ENCODE data around the gene ACBD3.

ACBD3 gene

DNA sequence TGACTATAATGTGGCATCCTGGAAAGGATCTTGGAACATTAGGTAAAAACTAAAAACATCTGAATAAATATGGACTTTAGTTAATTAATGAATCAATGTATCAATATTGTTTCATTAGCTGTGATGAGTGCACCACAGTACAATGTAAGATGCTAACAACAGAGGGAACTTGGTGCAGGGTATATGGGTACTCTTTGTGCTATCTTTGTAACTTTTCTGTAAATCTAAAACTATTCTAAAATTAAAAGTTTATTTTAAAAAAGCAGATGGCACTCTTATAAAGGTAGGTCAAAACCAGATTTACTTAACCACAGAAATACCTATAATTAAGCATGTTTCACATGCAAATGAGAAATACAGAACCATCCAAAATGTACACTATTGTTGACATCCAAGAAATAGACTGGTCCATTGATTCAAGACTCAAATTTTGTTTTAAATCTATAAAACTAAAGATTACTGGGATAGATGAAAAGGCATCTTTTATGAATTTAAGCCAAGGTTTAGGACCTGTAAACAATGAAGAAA lies 38.4 kb downstream of the ACBD3 start:
- no peak for DNase-seq (ENCODE audit: low read depth)
- TF ChIP-seq, protein P1, sequence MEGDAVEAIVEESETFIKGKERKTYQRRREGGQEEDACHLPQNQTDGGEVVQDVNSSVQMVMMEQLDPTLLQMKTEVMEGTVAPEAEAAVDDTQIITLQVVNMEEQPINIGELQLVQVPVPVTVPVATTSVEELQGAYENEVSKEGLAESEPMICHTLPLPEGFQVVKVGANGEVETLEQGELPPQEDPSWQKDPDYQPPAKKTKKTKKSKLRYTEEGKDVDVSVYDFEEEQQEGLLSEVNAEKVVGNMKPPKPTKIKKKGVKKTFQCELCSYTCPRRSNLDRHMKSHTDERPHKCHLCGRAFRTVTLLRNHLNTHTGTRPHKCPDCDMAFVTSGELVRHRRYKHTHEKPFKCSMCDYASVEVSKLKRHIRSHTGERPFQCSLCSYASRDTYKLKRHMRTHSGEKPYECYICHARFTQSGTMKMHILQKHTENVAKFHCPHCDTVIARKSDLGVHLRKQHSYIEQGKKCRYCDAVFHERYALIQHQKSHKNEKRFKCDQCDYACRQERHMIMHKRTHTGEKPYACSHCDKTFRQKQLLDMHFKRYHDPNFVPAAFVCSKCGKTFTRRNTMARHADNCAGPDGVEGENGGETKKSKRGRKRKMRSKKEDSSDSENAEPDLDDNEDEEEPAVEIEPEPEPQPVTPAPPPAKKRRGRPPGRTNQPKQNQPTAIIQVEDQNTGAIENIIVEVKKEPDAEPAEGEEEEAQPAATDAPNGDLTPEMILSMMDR (IDR thresholded peaks at IDR 0.05; ENCODE audit: low read depth, low read length, missing control alignments): no peak
- no peak overlapping the region for H3K4me3 ChIP-seq (ENCODE audit: low read depth, low read length)

DNA sequence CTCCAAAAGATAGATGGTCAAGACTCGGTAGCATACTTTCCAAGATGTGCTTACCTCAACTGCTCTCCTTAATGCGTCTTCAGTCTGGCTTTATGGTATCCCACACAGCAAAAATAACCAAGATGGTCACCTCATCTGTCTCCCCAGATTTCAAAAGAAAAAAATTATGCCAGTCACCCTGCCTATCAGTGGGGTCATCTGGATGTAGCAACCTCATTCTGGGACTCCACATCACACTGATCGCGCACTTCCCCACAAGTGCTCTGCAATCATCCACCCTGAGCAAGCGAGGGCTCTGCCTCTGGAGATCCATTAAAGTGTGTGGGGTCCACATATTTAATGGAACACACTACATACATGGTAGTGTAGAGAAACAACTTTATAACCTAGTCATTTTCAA lies 42.5 kb downstream of the ACBD3 start:
- no peak for DNase-seq (ENCODE audit: low read depth)
- H3K4me3 ChIP-seq (ENCODE audit: low read depth, low read length): no peak overlapping the region
- TF ChIP-seq, protein P1 (IDR thresholded peaks at IDR 0.05; ENCODE audit: low read depth, low read length, missing control alignments): no peak

- no peak overlapping the region for H3K4me3 ChIP-seq (ENCODE audit: low read depth, low read length)
- no peak for DNase-seq (ENCODE audit: low read depth)
- TF ChIP-seq, protein P1 (IDR thresholded peaks at IDR 0.05; ENCODE audit: low read depth, low read length, missing control alignments): no peak
Observed at GRCh38 chr1:226135709-226136108, 50.8 kb downstream of the ACBD3 start.

DNA sequence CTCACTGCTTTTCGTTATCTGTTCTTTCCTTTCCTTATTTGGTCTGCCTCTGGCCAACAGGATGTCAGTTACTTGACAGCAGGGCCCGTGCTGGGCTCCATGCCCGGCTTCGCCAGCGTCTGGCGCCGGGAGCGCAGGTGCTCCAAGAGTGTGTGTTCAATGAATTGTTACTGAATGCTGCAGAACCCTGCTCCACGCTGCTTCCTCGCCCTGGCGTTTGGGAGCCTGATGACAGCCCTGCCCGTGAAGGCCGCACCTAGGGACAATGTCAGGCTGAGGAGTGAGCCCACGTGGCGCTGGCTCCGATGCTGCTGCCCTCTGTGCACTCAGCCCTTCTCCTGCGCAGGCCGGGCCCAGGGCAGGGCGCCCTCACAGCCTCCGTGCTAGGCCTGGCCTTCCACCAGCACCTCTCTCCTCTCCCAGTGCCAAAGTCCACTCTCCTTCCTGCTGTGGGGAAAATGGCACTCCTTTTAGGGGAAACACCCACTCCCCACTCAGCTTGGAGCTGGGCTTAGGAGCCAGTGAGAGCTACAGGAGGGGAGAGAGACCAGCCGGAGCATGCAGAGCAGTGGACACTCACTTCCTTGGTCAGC lies 51.4 kb downstream of the ACBD3 start:
- H3K4me3 ChIP-seq (ENCODE audit: low read depth, low read length): no peak overlapping the region
- no peak for DNase-seq (ENCODE audit: low read depth)

GRCh38 chr1:226134170-226135058 lies 52.1 kb downstream of the ACBD3 start:
- no peak for DNase-seq (ENCODE audit: low read depth)
- TF ChIP-seq, protein P1 (IDR thresholded peaks at IDR 0.05; ENCODE audit: low read depth, low read length, missing control alignments): no peak
- no peak overlapping the region for H3K4me3 ChIP-seq (ENCODE audit: low read depth, low read length)

More for the DNA sequence above, 51.4 kb downstream of the ACBD3 start:
- TF ChIP-seq, protein P1 (IDR thresholded peaks at IDR 0.05; ENCODE audit: low read depth, low read length, missing control alignments): no peak

- TF ChIP-seq, protein P1 (IDR thresholded peaks at IDR 0.05; ENCODE audit: low read depth, low read length, missing control alignments): no peak
Observed at GRCh38 chr1:226133504-226134123, 52.9 kb downstream of the ACBD3 start.

More at GRCh38 chr1:226133504-226134123, 52.9 kb downstream of the ACBD3 start:
- no peak overlapping the region for H3K4me3 ChIP-seq (ENCODE audit: low read depth, low read length)
- DNase-seq (ENCODE audit: low read depth): no peak
